KG1 (cell line): Measurements from ENCODE around the gene RPS27L.
"Not testable (repeated sequence)": the region's sequence is repeated elsewhere in the genome, so short reads cannot be mapped to it uniquely, and the experiment has no call there.

Source experiments
- DNase-seq: peaks from one replicate; lab custom pipeline; 2025; lab: John Stamatoyannopoulos, UW

Gene RPS27L

GRCh38 chr15:63140936-63141335, 16.3 kb downstream of the RPS27L start:
- no peak for DNase-seq

- no peak for DNase-seq
These were observed 20.5 kb downstream of the RPS27L start for GRCh38 chr15:63136742-63137141.

DNA sequence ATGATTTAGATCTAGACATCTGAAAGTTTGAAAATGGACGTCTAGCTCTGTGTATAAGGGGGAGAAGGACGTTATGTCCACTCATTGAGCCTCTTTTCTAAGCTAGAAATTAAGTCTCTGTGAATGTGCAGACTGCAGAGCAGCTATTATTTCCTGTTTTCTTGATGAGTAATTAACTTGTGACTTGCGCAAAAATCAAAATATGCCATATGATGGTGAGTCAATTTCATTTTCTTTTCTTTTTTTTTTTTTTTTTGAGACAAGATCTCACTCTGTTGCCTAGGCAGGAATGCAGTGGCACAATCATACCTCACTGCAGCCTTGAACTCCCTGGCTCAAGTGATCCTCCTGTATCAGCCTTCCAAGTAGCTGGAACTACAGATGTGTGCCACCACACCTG, 21.5 kb downstream of the RPS27L start:
- no peak for DNase-seq

- DNase-seq: no peak
These were observed 22.0 kb downstream of the RPS27L start for GRCh38 chr15:63135281-63135680.

GRCh38 chr15:63134245-63134985, 22.9 kb downstream of the RPS27L start:
- DNase-seq: no peak

- no peak for DNase-seq
These were observed 23.5 kb downstream of the RPS27L start for GRCh38 chr15:63133786-63134185.

- DNase-seq: no peak
These were observed 30.6 kb downstream of the RPS27L start for GRCh38 chr15:63126726-63127125.

- DNase-seq: no peak
These were observed 32.8 kb downstream of the RPS27L start for GRCh38 chr15:63124506-63124905.

GRCh38 chr15:63122002-63122875, 35.0 kb downstream of the RPS27L start:
- DNase-seq: no peak

DNA sequence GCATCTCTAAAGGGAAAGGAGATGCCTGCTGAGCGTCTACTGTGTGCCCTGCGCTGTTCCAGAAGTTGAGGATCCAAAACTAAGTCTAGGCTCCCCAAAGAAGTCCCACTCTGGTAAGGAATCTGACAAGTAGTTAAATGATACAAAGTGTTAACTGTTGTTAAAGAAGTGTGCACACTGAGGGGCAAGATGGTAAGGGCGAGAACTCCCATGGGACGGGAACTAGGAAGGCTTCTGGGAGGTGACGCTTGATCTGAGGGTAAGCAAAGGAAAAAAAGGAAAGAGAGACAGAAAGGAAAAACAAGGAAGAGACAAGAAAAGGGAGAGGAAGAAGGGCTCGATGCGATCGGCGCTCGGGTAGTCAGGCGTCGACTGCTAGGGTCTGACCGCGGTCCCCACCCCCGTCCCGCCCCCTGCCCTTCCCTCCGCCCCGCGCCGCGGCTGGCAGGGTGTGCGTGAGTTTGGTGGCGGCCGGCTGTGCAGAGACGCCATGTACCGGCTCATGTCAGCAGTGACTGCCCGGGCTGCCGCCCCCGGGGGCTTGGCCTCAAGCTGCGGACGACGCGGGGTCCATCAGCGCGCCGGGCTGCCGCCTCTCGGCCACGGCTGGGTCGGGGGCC, 35.8 kb downstream of the RPS27L start, which contains the start of gene LACTB:
Gene LACTB (plus strand): TSS at position 480 of the 620 bp plus-strand sequence. CDS start 11 bp downstream, at position 491.
- DNase-seq: peak; percentile 38

GRCh38 chr15:63118854-63119253, 38.4 kb downstream of the RPS27L start:
- no peak for DNase-seq

- no peak for DNase-seq
These were observed 42.8 kb downstream of the RPS27L start for GRCh38 chr15:63114465-63114864.

- DNase-seq: no peak
These were observed 44.4 kb downstream of the RPS27L start for GRCh38 chr15:63112871-63113270.

DNA sequence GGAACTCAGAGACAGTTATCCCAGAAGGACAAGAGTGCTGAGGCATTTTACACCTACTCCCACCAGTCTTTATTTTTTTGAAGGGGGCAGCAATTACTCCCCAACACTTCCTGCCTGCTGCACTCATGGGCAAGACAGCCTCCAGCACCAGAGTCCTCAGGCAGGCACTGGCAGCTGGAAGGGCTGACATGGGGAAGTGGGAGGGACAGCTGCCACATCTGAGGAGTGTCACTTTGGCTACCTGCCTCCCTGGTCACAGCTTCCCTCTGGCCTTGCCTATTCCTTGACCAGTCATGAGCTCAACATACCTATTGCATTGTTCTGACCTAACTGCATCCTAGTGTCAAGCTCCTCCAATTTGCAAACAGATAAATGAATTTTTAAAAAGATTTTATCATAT, 45.8 kb downstream of the RPS27L start:
- DNase-seq: no peak

DNA sequence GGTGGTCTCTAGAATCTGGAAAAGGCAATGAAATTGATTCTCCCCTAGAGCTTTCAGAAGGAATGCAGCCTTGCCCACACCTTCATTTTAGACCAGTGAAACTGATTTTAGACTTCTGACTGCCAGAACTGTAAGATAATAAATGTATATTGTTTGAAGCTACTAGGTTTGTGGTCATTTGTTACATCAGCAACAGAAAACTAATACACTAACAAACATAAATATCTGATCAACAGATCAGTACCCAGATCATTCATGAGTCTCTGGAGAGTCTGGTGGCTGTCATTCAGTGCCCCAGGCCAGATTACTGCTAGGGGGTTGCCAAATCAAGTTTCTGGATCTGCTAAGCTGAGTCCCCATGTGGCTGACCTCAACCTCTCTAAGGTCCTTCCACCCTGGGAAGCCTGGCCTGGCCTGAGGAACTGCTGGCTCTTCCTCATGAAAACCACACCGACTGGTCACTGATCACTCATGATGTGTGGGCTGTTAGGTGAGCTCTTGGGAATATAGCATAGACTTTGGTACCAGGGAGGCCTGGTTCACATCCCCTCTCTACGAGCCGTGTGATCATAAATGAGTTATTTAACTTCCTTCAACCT, 46.8 kb downstream of the RPS27L start:
- DNase-seq: no peak

- DNase-seq: no peak
These were observed 47.4 kb downstream of the RPS27L start for GRCh38 chr15:63109920-63110319.

DNA sequence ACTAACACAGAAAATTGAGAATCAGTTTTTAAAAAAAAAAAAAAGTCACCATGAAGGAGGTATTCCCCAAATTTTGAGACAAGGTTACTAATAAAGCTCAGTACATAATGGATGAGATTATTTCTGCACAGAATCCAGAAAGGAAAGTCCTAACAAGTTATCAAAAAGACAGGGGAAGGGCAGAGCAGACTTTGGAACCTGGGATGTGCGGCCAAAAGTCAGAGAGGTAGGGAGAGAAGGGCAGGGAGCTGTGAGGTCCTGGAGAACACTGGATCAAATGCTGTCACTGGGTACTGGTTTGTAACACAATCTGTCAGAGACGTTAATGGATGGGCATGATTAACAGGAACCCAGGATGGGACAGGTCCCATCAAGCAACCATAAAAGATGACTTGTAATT, 47.8 kb downstream of the RPS27L start:
- no peak for DNase-seq

GRCh38 chr15:63107895-63108546, 49.3 kb downstream of the RPS27L start:
- DNase-seq: no peak

DNA sequence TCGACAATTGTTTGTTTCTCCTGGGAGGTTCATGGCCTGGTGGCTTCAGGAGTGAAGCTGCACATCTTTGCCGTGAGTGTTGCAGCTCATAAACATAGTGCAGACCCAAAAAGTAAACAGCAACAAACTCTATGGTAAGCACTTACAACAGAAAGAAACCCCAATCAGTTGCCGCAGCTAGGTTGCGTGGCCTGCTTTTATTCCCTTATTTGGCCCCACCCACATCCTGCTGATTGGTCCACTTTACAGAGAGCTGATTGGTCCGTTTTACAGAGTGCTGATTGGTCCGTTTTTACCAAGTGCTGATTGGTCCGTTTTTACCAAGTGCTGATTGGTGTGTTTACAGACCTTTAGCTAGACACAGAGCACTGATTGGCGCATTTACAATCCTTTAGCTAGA, 51.9 kb downstream of the RPS27L start:
- DNase-seq: not testable (repeated sequence)

DNA sequence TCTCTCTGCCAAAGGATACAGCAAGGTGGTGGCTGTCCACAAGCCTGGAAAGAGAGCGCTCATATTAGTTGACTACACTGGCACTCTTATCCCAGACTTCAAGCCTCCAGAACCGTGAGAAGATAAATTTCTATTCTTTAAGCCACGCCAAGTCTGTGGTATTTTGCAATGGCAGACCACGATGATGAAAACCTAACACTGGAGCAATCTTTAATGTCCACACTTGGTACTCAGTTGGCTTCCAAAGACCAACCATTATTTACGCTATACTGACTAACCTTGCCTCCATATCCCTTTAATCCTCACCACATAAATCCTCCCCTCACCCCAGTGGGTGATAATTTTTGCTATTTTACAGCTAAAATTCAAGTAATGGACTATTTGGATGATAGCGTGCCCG, 52.5 kb downstream of the RPS27L start:
- no peak for DNase-seq

- DNase-seq: no peak
These were observed 53.9 kb downstream of the RPS27L start for GRCh38 chr15:63103416-63103815.

DNA sequence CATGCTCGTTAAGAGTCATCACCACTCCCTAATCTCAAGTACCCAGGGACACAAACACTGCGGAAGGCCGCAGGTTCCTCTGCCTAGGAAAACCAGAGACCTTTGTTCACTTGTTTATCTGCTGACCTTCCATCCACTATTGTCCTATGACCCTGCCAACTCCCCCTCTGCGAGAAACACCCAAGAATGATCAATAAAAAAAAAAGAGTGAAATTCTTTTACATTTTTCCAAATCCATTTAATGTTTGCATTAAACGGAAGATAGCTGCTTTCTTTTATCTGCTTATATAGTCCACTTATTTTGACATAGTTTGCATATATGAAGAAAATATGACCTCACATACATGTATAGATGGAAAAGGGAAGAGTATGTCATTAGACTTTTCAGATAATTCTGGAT, 57.7 kb downstream of the RPS27L start:
- DNase-seq: not testable (repeated sequence)
